GM18951 (cell line): ENCODE results near the gene SLC38A6.
"Not testable (repeated sequence)": the region's sequence is repeated elsewhere in the genome, so short reads cannot be mapped to it uniquely, and the experiment has no call there.

Experiments
- POLR2A ChIP-seq: IDR thresholded peaks from 4 replicates; pipeline ENCODE4 v1.6.1; 2011; ENCODE audit warnings: mild to moderate bottlenecking; ENCODE audit not compliant: insufficient read length, insufficient read depth; ENCODE audit errors: extremely low read depth
- in situ Hi-C: fragments of 300-500 bp; cut with MboI; formaldehyde crosslinking; loops from one replicate; pipeline ENCODE4 v1.12.0; 2022; ENCODE audit warnings: low sequenced_read_pairs, mixed read lengths, inconsistent platforms; ENCODE audit not compliant: unreplicated experiment

SLC38A6 gene

GRCh38 chr14:61088081-61088480 is 107.0 kb downstream of the SLC38A6 start:
- in situ Hi-C loops = no loop called here
- TF ChIP-seq POLR2A = no peak

- no peak for TF ChIP-seq POLR2A
These were observed 108.2 kb downstream of the SLC38A6 start for GRCh38 chr14:61089126-61089750.

GRCh38 chr14:61090432-61091216 is 109.6 kb downstream of the SLC38A6 start:
- TF ChIP-seq POLR2A = no peak
- in situ Hi-C loops = no loop called here

More at GRCh38 chr14:61089126-61089750, 108.2 kb downstream of the SLC38A6 start:
- in situ Hi-C loops = no loop called here

GRCh38 chr14:61091657-61092273 is 110.7 kb downstream of the SLC38A6 start:
- no peak for TF ChIP-seq POLR2A
- in situ Hi-C loops = no loop called here

GRCh38 chr14:61098096-61098495 is 117.1 kb downstream of the SLC38A6 start:
- in situ Hi-C loops = not testable (repeated sequence)

GRCh38 chr14:61098721-61099120 is 117.7 kb downstream of the SLC38A6 start:
- TF ChIP-seq POLR2A = no peak
- in situ Hi-C loops = no loop called here

GRCh38 chr14:61099216-61099835 is 118.3 kb downstream of the SLC38A6 start:
- no peak for TF ChIP-seq POLR2A
- in situ Hi-C loops = no loop called here

GRCh38 chr14:61101803-61102548 is 120.9 kb downstream of the SLC38A6 start:
- no peak for TF ChIP-seq POLR2A
- in situ Hi-C loops = no loop called here
